DLD1 (cell line): ENCODE measurements around the gene RPS2.
"Not testable (repeated sequence)": the region's sequence is repeated elsewhere in the genome, so short reads cannot be mapped to it uniquely, and the experiment has no call there.

Experiments
- in situ Hi-C: cut with HindIII; loops from 2 replicates; pipeline ENCODE4 v1.10.0; 2017; ENCODE audit warnings: low sequenced_read_pairs

RPS2 gene

DNA sequence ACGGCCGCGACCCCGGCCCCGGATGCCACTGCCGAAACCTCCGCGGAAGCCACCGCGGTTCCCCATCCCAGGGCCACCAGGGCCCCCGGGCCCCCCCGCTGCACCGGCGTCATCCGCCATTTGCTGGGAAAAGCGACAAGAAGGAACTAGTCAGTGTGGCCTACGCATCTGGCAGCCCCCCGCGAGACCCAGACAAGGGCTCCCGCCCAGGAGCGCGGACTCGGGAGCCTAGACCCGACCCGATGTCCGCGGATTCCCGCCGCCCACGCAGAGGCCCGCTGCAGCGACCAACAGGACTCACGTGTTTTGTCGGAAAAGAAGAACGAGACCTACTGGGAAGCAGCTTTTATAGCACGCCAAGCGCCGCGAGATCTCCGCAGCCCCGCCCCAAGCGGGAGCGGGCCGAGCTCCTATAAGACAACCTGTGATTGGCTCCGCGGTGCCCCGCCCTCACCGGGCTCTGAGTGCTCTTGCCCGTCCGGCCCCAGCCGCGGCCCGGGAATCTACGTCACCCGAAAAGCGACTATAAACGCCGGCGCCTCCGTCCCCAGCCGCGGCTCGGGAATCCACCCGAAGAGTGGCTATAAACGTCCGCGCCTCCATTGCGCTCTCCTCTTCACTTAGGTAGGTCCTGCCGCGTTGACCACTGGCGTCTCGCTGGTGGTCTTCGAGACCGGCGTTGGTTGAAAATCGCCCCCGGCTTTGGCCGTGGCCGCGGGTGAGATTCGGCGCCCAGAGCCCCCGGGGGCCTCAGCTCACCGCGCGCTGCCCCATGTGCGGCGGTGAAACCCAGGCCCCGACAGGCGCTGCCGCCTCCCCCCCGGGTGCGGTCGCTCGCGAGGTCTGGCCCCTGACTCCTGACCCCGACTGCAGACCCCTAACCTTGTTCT is at the start of gene RPS2:
TSS of gene RPS2 (minus strand) at position 321 of the 890 bp plus-strand sequence. CDS start at position 120, 201 bp downstream.
- in situ Hi-C loops: no loop called here

DNA sequence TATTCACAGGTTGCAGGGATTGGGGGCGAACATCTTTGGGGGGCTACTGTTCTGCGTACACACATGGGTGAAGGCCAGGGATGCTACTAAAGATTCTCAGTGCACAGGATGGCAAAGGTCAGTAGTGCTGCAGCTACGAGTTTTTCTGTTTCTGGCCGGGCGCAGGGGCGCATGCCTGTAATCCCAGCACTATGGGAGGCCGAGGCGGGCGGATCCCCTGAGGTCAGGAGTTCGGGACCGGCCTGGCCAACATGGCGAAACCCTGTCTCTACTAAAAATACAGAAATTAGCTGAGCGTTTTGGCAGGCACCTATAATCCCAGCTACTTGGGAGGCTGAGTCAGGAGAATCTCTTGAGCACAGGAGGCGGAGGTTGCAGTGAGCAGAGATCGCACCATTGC is 48.9 kb upstream of the RPS2 start:
- in situ Hi-C loops: no loop called here

DNA sequence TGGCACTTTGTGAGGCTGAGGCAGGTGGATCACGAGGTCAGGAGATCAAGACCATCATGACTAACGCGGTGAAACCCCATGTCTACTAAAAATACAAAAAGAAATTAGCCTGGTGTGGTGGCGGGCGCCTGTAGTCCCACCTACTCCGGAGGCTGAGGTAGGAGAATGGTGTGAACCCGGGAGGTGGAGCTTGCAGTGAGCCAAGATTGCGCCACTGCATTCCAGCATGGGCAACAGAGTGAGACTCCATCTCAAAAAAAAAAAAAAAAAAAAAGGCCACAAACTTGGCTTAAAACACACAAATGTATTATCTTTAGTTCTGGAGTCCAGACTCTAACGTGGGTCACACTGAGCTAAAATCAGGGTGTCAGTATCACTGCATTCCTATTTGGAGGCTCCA is 47.1 kb upstream of the RPS2 start:
- in situ Hi-C loops: not testable (repeated sequence)

GRCh38 chr16:2009791-2010510 is 45.3 kb upstream of the RPS2 start, which contains the start of gene ZNF598:
ZNF598 (minus strand) TSS chr16:2009821.
- in situ Hi-C loops: no loop called here

DNA sequence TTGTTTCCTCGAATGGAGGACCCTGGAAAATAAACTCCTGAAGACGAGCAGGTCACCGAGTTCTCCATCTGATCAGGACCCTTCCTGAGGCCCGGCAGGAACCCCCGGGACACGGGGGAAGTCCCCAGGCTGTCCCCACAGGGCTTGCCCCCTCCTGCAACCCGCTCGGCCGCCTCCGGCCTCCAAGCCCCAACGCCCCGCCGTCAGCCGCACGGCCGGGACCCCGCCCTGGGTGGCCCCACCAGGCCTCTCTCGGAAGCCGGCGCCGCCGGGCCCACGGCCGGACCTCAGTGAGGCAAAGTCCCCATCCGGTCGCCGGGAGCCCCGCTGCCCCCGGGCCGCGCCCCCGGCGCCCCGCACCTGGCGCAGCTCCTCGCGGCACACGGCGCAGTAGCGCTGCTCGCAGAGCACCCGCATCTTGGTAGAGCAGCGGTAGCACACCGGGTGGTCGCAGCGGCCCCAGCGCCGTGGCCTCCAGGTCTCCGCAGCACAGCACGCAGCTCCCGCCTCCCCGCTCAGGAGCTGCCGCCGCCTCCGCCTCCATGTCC is 44.6 kb upstream of the RPS2 start:
- in situ Hi-C loops: no loop called here

DNA sequence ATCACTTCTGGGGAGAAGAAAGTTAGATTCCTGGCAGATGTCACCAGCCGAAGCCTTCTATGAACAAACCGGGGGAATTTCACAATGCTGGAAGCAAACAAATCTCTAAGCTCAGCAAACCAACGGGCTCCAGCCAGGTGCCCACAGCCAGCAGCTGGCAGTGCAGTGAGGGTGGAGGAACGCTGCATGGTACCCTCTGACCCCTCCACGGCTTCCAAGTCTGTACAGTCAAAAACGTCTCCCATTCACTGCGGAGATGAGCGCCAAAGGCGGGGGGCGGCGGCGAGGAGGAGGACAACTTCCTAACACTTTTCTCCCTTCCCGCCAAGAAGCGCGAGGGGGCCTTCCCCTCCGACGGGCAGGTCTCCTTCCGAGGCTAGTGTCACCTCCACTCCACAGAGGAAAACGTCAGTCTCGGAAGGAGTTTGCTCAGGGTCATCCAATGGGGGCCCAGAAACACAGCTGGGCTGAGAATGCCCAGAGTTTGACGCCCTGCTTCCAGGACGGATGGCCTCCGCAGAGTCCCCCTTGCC is 44.1 kb upstream of the RPS2 start:
- in situ Hi-C loops: no loop called here

DNA sequence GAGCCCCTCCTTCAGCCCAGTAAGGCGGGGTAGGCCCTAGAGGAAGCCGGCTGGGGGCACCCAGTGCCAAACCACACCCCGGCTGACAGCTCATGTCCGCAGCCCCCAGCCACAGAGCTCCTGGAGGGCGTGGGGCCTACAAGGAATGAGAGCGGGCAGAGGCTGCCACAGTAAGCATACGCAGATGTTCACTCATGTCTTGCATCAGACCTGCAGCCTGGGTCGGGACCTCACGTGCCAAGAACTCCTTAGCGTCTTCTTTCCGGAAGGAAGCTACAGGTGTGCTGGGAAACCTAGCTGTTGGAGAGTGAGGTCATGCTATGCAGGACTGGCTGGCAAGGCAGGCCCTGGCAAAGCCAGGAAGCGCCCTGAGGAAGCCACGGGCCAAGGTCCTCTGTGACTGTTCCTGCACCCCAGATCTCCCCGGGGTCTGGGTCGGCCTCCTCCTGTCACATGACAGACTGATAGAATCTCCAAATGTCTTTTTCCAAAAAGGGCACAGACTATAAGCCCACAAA is 43.4 kb upstream of the RPS2 start:
- in situ Hi-C loops: no loop called here

- in situ Hi-C loops: no loop called here
These were observed 42.6 kb upstream of the RPS2 start for GRCh38 chr16:2007081-2007836.

DNA sequence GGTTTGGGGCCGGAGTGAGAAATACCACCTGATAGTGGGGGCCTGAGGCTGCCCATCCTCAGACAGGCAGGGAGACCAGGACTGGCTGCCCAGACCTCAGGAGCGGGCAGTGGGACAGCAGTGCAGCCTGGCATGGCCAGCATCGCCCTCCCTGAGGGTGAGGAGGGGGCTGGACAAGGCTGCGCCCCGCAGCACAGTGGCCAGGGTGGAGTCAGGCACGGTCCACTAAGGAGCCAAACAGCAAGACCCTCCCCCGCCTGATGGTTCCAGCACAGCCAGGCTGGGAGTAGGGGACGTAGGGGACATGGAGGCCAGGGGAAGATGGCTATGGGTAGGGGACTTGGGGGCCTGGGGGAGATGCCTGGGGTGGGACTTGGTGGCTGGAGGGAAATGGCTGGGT is 41.7 kb upstream of the RPS2 start:
- in situ Hi-C loops: no loop called here

DNA sequence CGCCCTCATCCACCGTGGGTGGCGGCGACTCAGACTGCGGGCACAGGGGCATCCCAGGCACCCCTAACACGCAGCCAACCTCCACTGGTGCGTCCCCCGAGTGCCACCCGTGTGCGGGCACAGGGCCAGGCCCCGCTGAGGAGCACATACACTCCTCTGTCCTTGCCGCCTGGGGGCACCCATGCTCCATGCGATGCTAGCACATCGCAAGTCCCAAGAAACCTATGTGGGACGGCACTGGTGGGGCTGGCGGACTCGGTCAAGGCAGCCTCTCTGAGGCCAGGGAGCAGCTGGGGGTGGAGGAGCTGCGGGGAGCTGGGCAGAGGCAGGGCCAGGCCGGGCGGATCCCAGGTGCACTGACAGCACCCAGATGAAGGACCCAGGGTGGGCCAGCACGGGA is 41.0 kb upstream of the RPS2 start:
- in situ Hi-C loops: no loop called here

DNA sequence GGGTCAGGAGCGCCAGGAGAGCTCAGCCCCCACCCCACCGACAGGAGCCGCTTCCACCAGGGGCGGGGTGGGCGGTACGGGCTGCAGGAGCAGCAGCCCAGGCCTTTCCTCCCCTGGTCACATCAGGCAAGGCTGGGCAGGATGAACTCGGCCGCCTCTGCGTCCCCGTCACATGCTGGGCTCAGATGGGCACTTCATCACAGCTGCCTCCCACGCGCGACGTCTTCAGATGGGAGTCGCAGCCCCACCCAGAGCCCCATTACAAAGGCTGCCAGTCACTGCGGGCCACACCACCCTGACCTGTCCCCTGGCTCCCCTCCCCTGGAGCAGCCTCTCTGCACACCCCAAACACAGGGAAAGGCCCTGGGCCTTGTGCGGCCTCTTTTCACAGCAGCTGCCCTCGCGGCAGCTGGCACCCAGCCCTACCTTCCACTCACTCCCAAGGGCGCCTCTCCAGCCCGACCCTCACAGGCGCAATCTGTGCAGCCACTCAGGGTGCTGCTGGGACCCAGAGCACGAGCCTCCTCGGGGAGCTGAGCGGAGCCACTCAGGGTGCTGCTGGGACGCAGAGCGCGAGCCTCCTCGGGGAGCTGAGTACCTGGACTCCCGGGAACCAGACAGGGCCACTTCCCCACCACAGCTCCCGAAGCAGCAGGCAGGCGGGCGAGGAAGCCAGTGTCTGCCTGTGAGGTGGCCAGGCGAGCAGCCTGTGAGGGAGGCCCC is 40.3 kb upstream of the RPS2 start:
- in situ Hi-C loops: no loop called here

- in situ Hi-C loops: no loop called here
These were observed 39.4 kb upstream of the RPS2 start for GRCh38 chr16:2003827-2004641.

DNA sequence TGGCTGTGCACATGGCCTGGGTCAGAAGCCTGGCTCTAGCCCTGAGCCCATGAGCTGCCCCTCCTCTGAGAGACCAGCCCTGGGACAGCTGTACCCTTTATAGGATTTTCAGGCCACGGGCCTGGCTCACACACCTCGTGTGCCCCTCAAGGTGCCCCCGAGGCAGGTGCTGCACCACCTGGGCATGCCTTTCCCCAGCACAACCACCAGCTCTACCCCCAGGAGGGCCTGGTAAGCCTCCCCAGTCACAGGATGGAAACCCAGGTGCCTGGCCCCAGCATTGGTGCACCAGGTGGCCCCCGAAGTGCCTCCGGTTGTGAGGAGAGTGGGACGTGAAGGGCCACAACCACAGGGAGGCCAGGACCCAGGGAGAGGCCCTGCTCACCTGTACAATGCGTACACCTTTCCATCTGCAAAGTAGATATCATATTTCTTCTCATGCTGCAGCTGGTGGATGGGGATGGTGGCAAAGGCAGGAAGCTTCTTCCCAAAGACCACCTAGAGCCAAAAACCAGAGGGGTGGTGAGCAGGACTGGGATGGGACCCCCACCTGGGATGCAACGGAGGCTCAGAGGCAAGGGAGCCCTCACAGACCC is 38.7 kb upstream of the RPS2 start:
- in situ Hi-C loops: no loop called here

DNA sequence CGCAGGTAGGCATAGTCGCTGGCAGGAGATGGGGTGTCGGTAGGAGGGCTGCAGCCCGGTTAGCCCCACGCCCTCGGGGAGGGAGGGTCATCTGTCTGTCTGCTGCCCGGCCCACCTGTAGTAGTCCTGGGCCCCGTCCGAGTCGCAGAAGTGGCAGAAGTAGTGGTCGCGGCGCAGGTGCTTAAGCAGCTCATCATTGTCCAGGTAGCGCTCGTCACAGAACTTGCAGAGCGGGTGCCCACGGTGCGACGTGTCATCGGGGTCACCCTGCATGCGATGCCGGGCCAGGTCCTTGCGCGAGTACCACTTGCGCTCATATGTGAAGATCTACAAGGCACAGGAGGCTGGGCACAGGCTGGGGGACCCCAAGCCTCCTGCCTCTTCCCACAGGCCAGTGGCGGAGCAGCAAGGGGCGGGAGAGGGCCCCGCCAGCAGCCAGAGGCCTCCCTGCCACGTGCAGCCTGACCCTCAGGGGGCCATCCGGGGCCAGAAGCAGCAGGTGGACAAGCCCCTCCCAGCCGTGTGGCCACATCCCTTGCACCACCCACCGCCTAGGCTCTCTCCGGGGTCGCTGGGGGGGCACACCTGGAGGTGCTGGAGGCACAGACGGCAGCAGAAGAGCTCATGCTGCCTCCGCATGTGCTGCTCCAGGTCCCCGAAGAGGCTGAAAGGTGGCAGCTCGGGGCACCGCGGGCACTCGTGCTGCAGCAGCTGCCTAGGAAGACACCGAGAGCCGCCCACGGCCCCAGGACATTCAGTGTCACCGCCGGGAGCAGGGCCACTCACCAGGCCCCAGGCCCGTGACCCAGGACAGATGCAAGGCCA is 38.0 kb upstream of the RPS2 start:
- in situ Hi-C loops: no loop called here

- in situ Hi-C loops: no loop called here
These were observed 37.1 kb upstream of the RPS2 start for GRCh38 chr16:2001456-2002355.

- in situ Hi-C loops: no loop called here
These were observed 36.4 kb upstream of the RPS2 start for GRCh38 chr16:2001035-2001434.
